H1 (cell line): ENCODE results near the gene ULK1.

Source experiments
- CBX8 ChIP-seq: fragments of 300-800, 300-1000 bp; sonication (generic); IDR thresholded peaks from 2 replicates; pipeline ENCODE4 v1.7.1; 2016; ENCODE audit warnings: low read depth, low read length, borderline replicate concordance
- CHD1 ChIP-seq: IDR thresholded peaks from 2 replicates; pipeline ENCODE4 v1.6.1; 2012; ENCODE audit warnings: low read depth, low read length, improper control_type of control experiment
- CHD2 ChIP-seq: IDR thresholded peaks from 2 replicates; pipeline ENCODE4 v1.6.1; 2012; ENCODE audit warnings: low read length, improper control_type of control experiment
- CREB1 ChIP-seq: IDR thresholded peaks from 2 replicates; pipeline ENCODE4 v1.6.1; 2012; ENCODE audit warnings: inconsistent platforms
- CTCF ChIP-seq, 3 experiments: IDR thresholded peaks; 1 replicate in 2 of 3; 2 replicates in 1 of 3; pipeline versions ENCODE4 v1.5.1 to v1.6.1; 2011; ENCODE audit warnings: low read length in 3 of 3, mild to moderate bottlenecking in 3 of 3, inconsistent platforms in 2 of 3, low read depth in 1 of 3, moderate library complexity in 1 of 3; ENCODE audit not compliant: insufficient read depth in 1 of 3; ENCODE audit errors: control extremely low read depth in 1 of 3
- EGR1 ChIP-seq: IDR thresholded peaks from 2 replicates; pipeline ENCODE4 v1.6.1; 2011; ENCODE audit warnings: low read depth, low read length, borderline replicate concordance
- MAX ChIP-seq: IDR thresholded peaks from 2 replicates; pipeline ENCODE4 v1.6.1; 2012; ENCODE audit warnings: inconsistent platforms
- POLR2A ChIP-seq, 2 experiments: IDR thresholded peaks; 1 replicate in 1 of 2; 2 replicates in 1 of 2; pipeline ENCODE4 v1.6.1; 2011; ENCODE audit warnings: low read depth in 2 of 2, low read length in 2 of 2, mild to moderate bottlenecking in 2 of 2; ENCODE audit errors: control extremely low read depth in 1 of 2
- POLR2AphosphoS5 ChIP-seq: IDR thresholded peaks from 2 replicates; pipeline ENCODE4 v1.6.1; 2011; ENCODE audit warnings: low read depth, low read length
- RAD21 ChIP-seq, 2 experiments: IDR thresholded peaks in 1 of 2; conservative IDR thresholded peaks in 1 of 2; 2 replicates each; pipeline ENCODE4 v1.6.1; 2011; ENCODE audit warnings: low read depth in 2 of 2, low read length in 2 of 2, improper control_type of control experiment in 1 of 2, inconsistent platforms in 1 of 2, mild to moderate bottlenecking in 1 of 2, moderate library complexity in 1 of 2
- SP1 ChIP-seq: IDR thresholded peaks from 2 replicates; pipeline ENCODE4 v1.6.1; 2011; ENCODE audit warnings: low read depth, low read length
- TEAD4 ChIP-seq: IDR thresholded peaks from 2 replicates; pipeline ENCODE4 v1.6.1; 2012; ENCODE audit warnings: low read depth, low read length, inconsistent platforms, mixed read lengths

DNA sequence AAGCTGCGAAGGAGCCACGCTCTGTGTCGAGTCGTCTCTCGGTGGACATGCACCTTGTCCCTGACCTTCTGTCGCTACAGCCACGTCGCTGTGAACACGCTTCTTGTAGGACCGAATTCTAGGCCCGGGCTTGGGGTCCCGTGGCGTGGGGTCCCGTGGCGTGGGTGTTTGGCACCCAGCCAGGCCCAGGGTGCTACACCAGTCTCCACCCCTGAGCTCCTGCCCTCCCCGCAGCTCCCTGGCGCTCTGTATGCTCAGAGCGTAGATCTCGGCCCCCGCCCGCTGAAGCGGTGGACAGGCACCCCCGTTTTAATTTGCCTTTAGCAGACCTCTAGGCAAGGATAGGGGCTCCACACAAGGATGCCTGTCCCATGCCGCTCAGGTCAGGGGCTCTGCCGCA, 49.8 kb upstream of the ULK1 start:
- TF ChIP-seq EGR1 (no peak), CHD1 (no peak), RAD21 (IDR thresholded peaks at IDR 0.05 in 1 of 2, conservative IDR thresholded peaks at IDR 0.05 in 1 of 2; ENCODE audit: low read depth in 2 of 2, low read length in 2 of 2) (no peak), CBX8 (no peak), SP1 (no peak), CHD2 (no peak), TEAD4 (no peak), MAX (no peak), CTCF (IDR thresholded peaks at IDR 0.05; ENCODE audit: control extremely low read depth in 1 of 3, insufficient read depth in 1 of 3, low read depth in 1 of 3, low read length in 3 of 3) (no peak), CREB1 (no peak), POLR2A (IDR thresholded peaks at IDR 0.05; ENCODE audit: control extremely low read depth in 1 of 2, low read depth in 2 of 2, low read length in 2 of 2) (no peak), POLR2AphosphoS5 (no peak)
